NOMO-1 treated with dmso at 0.1 percent for 144 hours (cell line): ENCODE data around the gene COL9A1.
"Not testable (repeated sequence)": the region's sequence is repeated elsewhere in the genome, so short reads cannot be mapped to it uniquely, and the experiment has no call there.

ENCODE experiments used
- DNase-seq: peaks from one replicate; lab custom pipeline; 2025; ENCODE audit not compliant: unreplicated experiment; lab: John Stamatoyannopoulos, UW

Gene COL9A1

DNA sequence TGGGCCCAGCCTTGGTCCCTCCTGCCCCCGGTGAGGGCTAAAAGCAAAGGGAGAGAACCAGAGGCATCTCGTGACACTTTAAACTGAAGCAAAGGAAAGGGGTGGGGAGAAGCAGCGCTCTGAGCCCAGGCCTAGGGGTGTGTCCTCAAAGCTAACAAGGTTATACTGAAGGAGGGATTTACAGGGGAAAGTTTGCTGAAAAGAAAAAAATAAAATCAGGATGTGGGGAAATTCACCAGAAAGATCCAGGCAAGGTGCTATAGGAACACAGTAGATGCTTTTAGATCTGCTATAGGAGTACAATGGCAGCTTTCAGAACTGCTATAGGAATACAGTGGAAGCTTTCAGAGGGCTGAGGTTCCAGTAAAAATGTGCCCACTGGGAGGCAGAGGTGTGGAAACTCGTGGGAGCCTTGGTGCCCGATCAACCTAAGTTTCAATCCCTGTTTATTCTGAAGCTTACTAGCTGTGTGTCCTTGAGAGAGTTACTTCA lies at the start of gene COL9A1:
TSS of gene COL9A1 (minus strand) at position 51 of the 492 bp plus-strand sequence. CDS start 160 bp downstream, outside the sequence.
- no peak for DNase-seq

DNA sequence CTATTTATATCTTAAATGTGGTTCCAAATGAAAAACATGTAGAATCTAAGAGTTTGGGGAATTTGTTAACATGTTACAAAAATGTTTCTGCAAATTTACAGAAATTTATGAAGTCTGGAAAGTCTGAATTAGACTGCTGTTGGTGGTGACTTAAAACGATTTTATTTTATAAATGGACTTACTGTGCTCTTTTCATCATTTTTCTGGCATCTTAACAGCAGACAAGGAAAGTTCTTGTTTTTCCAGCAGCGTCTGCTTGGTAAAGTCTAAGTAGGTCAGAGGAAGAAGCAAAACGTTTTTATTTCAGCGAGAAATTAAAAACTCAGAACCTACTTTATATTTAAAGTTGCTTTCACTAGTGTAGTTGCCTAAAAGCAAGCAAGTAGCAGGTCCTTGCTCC lies 48.6 kb upstream of the COL9A1 start:
- DNase-seq: no peak

DNA sequence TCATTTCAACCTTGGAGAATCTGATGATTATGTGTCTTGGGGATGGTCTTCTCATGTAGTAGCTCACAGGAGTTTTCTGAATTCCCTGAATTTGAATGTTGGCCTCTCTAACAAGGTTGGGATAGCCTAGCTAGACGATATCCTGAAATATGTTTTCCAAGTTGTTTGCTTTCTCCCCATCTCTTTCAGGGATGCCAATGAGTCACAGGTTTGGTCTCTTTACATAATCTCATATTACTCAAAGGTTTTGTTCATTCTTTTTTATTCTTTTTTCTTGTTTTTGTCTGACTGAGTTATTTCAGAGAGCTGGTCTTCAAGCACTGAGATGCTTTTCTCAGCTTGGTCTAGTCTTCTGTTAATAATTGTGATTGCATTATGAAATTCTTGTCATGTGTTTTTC lies 42.7 kb upstream of the COL9A1 start:
- DNase-seq: no peak

DNA sequence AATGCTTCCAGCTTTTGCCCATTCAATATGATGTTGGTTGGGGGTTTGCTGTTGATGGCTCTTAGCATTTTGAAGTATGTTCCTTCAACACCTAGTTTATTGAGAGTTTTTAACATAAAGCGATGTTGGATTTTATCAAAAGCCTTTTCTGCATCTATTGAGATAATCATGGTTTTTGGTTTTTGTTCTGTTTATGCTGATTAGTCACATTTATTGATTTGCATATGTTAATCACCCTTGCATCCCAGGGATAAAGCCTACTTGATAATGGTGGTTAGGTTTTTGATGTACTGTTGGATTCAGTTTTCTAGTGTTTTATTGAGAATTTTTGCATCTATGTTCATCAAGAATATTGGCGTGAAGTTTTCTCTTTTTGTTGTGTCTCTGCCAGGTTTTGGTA lies 40.4 kb upstream of the COL9A1 start:
- no peak for DNase-seq

DNA sequence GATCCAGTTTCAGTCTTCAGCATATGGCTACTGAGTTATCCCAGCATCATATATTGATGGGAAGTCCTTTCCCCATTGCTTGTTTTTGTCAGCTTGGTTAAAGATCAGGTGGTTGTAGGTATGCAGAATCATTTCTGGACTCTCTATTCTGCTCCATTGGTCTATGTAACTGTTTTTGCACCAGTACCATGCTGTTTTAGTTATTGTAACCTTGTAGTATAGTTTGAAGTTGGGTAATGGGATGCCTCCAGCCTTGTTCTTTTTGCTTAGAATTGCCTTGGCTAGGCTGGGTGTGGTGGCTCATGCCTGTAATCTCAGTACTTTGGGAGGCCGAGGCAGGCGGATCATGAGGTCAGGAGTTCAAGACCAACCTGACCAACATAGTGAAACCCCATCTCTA lies 36.9 kb upstream of the COL9A1 start:
- not testable (repeated sequence) for DNase-seq

DNA sequence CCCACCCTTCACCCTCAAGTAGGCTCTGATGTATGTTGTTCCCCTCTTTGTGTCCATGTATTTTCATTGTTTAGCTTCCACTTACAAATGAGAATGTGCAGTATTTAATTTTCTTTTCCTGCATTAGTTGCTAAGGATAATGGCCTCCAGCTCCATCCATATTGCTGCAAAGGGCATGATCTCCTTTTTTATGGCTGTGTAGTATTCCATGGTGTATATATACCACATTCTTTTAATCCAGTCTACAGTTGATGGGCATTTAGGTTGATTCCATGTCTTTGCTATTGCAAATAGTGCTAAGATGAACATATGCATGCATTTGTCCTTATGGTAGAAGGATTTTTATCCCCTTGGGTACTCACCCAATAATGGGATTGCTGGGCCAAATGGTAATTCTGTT lies 35.9 kb upstream of the COL9A1 start:
- DNase-seq: no peak

DNA sequence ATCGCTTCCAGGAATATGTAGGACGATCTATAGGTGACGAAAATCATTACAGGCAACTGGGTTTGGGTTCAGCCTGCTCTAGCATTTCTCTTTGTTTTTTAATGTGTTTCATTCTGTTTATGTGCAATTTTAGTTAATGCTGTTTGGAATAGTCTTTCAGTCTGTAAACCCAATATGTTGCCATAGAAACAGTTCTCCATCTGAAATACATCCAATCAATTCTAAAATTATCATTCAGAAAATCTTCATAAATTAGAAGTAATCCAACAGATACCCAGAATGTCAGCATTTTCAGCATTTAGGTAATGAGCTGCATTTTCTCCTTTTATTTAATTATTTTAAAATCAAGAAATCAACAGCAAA lies 34.8 kb upstream of the COL9A1 start:
- DNase-seq: no peak

DNA sequence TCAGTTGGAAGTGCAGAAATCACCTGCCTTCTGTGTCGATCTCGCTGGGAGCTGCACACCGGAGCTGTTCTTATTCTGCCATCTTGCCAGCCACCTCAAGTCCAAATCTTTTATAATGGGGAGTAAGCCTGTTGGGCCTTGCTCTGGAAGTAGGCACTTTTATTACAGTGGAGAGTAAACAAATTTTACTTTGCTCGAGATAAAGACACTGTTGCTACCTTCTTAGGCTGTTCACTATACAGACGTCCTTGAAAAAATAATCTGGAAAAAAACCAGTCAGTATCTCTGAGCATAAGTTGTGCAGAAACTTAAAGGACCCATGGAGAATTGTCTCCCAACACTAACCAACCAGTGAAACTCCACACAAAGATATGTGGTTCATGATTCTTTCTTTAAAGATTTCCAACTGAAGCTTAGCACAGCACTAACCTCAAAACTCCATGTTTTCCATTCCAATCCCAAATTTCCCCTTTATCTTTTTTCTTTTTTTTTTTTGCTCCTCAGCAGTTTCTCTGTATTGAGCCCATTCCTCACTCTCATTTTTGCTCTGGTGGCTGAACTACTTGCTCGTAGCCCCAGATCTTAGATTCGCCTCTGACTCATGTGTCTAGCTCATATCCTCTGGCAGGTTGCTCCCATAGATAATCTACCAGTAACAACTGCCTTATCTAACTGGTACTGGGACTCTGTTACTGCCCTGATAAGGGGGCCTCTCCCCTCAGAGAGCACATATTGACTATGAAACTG lies 34.3 kb upstream of the COL9A1 start:
- no peak for DNase-seq

DNA sequence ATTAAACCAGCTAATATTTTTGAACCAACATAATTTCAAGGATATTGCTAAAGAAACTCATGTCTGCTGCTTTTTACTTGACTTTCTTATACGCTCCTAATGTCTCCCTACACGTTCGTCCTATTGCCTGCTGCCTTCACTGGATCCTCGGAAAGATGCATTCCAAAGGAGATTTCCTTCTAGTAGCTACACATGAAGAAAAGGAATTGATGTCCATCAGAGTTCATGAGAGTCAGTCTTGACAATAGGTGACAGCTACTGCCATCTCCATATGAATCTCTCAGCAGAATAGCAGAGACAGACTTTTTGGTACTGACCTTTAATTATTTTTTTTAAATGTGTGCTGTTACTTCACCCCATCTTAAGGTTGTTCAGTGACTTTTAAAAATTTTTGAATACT lies 24.2 kb upstream of the COL9A1 start:
- DNase-seq: no peak

DNA sequence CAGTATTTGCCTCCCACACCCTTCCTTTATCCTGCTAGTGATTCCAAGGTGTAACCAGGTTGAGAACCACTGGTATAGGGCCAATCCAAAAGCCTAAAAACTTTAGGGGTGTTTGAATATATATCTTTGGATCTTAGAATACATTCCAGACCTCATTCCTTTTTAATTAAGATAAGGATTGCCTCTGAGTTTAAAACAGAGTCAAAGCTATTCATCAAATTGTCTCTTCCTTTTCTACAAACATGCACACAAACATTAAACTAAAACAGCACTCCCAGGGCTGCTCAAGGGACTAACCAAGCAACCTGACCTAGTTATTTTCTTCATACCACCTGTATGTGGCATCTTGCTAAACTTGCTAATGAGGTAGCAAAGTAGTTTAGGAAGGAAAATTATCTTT lies 22.1 kb upstream of the COL9A1 start:
- DNase-seq: no peak

DNA sequence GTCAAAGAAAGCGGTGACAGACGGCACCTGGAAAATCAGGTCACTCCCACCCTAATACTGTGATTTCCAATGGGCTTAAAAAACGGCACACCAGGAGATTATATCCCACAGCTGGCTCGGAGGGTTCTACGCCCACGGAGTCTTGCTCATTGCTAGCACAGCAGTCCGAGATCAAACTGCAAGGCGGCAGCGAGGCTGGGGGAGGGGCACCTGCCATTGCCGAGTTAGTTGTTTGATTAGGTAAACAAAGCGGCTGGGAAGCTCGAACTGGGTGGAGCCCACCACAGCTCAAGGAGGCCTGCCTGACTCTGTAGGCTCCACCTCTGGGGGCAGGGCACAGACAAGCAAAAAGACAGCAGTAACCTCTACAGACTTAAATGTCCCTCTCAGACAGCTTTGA lies 14.9 kb upstream of the COL9A1 start:
- not testable (repeated sequence) for DNase-seq

DNA sequence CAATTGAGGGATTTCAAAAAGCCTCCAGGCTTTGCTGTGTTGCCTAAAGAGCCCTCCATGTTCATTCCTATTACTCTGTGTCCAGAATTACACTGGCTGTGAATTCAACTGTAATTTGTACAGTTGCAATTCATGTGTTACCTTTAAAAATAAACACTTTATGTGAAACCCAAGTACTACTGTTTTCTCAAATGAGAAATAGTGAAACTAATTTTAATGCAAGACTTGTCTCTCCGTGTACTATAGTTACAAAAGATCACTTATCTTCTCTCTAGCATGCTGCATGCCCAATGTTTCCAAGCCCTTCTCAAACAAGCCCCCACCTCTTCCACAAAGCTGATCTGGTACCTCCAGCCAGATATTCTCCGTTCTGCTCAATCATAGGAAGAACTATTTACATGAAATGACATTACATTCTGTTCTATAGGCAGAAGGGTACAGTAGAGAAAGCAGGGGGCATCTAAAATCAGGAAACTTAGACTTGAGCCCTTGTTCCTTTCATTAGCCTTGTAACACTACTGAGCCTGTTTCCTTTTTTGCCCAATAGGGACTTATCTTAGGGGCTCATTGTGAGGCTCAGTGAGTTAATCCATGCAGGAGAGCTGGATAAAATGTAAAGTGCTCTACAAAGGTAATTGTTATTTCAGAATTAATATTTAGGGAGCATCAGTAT lies 12.3 kb upstream of the COL9A1 start:
- DNase-seq: no peak

DNA sequence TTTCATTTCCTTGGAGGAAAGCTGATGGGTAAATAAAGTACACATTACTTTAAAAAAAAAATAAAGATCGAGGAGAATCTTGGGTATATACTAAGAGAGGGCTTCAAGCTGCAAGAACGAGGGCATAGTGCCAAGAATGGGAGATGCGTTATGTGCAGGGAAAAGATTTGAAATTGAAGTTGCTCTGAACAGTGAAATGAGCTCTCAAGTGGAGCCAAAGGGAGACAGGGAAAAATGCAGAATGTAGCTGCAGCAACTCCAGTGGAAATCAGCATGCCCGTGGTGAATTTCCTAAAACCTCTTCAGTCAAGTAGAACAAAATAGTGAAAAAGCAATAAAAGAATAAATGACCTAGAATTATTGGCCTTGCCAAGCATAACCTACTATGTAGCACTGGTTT lies 11.4 kb upstream of the COL9A1 start:
- no peak for DNase-seq

DNA sequence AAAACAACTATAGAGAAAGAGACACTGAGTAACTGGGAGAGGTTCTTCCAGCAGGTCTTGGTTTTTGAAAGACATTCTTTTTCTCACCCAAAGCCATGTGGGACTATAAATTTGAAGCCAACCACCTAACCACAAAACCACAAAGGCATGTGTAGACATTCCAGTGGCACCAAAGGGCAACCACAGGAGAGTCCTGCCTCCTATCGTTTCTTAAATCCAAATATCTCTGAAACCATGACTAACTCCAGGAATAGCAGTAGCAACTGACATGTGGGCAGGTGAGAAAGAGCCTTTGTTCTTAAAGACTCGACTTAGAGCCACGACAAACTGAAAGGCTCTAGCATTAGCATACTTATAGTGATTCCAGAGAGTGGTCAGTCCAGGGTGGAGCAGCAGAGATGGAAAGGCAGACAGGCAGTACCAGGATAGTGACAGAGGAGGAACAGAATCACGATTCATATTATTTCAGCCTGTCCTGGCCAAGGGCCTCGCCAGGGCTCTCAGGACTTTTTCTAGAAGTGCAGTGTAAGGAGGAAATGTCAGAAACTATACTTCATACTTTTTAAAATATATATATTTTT lies 9.4 kb upstream of the COL9A1 start:
- no peak for DNase-seq

DNA sequence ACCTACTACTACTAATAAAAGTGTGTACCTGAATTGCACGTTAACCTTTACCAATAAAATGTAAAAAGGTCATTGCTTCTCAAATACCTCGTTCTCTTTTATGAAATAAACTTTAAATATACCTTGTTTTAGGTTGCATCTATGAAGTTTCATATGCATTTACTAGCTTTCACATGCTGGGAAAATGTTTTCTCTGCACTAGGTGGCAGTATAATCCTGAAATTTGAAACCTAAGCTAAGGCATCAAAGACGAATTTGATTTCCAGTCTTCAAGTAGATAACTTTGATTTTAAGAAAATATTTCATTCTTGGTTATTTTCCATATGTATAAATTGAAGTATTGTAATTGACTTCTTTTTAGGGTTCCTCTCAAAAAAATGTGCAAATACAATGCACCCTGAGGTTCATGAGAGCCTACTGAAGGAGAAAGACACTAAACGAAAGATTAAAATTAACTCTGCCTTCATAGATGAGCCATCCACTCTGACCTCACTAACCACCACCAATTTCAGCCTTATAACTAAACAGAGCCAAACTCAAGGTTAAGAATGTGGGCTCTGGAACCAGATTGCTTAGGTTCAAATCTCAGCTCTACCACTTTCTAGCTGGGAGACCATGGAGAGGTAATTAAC lies 7.3 kb upstream of the COL9A1 start:
- no peak for DNase-seq

DNA sequence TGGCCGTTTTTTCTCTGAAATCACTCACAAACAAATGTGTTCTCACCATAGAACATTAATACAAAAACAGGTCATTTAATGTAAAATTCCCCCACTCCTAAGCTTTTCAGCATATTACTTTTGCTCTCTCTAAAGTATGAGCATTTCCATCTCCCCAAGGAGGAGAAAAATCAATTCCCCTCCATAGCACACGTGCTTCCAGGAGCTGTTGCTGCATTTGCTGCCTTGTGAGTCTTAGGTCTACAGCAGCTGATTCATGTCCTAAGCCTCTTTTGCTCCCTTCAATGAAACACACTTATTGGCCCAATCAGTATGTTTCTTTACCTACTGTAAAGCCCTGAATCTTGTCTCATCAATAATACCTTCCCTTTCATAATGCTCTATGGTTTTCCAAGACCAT lies 6.4 kb upstream of the COL9A1 start:
- no peak for DNase-seq

DNA sequence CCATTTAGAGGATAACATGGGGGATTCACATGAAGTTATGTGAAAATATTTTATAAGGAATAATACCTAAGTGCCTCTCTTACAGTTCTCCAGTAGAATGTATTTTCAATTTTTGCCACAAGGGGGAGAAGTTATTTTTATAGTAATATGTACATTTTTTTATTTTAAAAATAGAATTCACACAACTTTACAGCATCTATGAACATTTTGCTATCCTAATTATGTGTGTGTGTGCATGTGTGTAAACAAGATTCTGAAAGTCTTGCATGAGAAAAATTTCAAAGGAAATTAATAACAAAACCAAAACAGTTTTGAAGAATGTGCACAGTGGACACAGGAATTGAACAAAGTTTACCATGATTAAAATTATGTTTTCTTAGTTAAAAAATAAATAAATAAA lies 5.3 kb upstream of the COL9A1 start:
- DNase-seq: not testable (repeated sequence)

DNA sequence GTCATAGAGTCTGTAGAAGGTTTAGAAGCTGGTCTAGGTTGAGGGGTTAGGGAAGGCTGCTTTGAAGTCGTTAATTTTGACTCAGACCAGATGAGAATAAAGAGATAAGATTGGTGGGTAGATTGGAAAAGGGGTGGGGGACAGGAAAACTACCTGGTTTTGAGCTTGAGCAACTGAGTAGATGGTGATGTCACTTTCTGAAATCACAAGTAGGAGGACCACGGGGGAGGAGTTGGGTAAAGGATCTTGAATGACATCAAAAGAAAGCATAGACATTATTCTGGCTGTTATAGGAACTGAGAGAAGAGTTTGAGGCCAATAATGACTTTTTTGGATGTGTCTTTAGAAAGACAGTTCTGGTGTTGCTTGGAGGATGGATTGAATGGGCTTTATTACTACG lies 4.1 kb upstream of the COL9A1 start:
- DNase-seq: no peak

DNA sequence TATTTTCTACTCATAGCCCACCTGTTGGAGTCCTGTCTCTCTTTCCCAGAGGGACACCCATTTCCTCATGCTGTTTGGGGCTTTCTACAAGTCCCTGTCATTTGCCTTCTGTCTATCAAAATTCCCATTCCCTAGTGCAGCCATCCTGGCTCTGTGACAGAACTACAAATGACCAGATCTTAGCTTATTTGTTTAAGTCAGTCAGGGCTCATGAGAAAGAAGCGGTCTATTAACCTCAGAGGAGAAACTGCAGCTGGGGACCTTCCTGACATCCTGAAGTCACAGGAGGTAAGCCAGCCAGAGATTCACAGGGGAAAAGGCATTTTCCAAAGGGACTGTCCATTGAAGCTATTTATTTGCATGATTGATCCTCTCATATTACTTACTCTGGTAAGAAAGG lies 1.7 kb upstream of the COL9A1 start:
- DNase-seq: no peak

DNA sequence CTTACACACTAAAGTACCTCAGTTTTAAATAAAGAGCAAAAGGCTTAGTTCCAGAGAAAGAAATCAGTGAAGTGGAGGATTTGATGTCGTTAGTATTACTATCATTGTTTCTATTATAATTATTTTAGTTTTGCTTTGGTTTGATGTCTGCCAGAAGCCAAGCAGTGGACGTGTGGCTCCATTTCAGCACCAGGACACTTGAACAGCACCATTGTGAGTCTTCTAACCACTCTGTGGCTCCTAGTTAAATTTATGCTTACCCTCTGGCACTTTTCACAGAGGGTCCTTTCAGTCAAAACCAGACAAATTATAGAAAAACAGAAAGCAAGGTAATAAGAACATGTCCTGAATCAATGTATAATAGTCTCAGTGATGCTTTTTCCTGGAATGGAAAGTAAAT lies 3.4 kb downstream of the COL9A1 start:
- no peak for DNase-seq

DNA sequence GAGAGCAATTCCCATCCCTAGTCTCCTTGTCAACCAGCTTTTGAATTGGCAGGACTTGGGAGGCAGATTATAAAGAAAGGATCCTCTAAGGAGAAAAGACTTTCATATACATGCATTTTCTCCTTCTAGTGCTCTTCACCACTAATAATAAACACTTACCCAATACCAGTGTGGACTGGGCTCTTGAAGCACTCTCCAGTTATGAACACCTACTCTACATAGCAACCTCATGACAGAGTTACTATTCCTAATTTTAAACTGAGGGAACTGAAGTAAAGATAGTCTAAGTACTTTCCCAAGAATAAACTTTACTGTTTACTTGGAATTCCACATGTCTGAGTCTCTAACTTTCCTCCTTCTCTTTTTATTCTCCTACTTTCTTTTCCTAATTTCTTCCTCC lies 4.8 kb downstream of the COL9A1 start:
- no peak for DNase-seq

DNA sequence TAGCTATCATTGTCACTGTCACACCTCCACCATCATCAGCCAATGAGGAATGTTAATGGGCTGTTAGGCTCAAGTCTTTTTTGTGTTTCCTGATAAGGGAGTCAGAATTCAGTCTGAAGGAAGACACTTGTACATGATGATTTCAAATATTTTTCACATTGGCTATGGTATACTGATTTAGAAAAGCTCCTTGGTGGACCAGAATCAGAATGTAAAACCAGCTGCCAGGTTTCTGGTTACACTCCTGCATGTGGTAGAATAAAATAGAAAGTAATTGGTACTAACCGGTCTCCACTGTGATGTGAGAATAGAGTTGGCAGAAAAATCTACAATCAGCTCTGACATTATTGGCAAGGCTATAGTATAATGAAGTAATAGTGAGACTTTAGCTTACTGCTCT lies 10.7 kb downstream of the COL9A1 start:
- no peak for DNase-seq
